Natural killer cell (primary cell): ENCODE data around the gene C19orf67. TPM values are rescaled to one million over a fixed set of nuclear protein-coding genes. Genes with fewer than 3 reads are reported as not detected.

Source experiments
- ATAC-seq, 3 donors: fragments of 150-1000 bp in 2 of 3; fragments of 200-7000 bp in 1 of 3; cut with Tn5 transposase; 1 replicate in 1 of 3; 2 replicates in 2 of 3; pipeline ENCODE4 v1.10.0; 2021; ENCODE audit warnings: mild to moderate bottlenecking in 2 of 3, moderate library complexity in 2 of 3
- DNase-seq, 2 donors: peaks; one replicate each; pipeline versions ENCODE4 v3.0.0 to v3.0.0-alpha.2; 2013 to 2021; ENCODE audit warnings: mixed read lengths in 1 of 2
- H3K27ac ChIP-seq: one replicate; pipeline ENCODE4 v1.5.1; 2013; ENCODE audit warnings: mild to moderate bottlenecking, low read length
- H3K27me3 ChIP-seq: one replicate; pipeline ENCODE4 v1.6.1; 2013; ENCODE audit warnings: low read length; ENCODE audit not compliant: control insufficient read depth, insufficient read depth
- H3K36me3 ChIP-seq: one replicate; pipeline ENCODE4 v1.6.1; 2013; ENCODE audit warnings: low read length; ENCODE audit not compliant: control insufficient read depth, insufficient read depth
- H3K4me1 ChIP-seq: one replicate; pipeline ENCODE4 v1.6.1; 2013; ENCODE audit warnings: low read length; ENCODE audit not compliant: control insufficient read depth, insufficient read depth
- H3K4me3 ChIP-seq: one replicate; pipeline ENCODE4 v1.5.1; 2013; ENCODE audit warnings: low read length
- H3K9me3 ChIP-seq: one replicate; pipeline ENCODE4 v1.6.1; 2013; ENCODE audit warnings: low read length; ENCODE audit not compliant: control insufficient read depth, insufficient read depth
- H3K27ac Mint-ChIP-seq, 2 donors: one replicate each; pipeline ENCODE4 v1.8.0; 2022; ENCODE audit warnings: mild to moderate bottlenecking in 2 of 2, mixed read lengths in 2 of 2, moderate library complexity in 1 of 2
- H3K27me3 Mint-ChIP-seq, 2 donors: one replicate each; pipeline ENCODE4 v1.8.0; 2022; ENCODE audit warnings: low read depth in 2 of 2, mixed read lengths in 2 of 2
- H3K36me3 Mint-ChIP-seq: one replicate; pipeline ENCODE4 v1.8.0; 2022; ENCODE audit warnings: mixed read lengths
- H3K4me1 Mint-ChIP-seq, 2 donors: one replicate each; pipeline ENCODE4 v1.8.0; 2022; ENCODE audit warnings: mixed read lengths in 2 of 2
- H3K4me3 Mint-ChIP-seq: one replicate; pipeline ENCODE4 v1.8.0; 2022; ENCODE audit warnings: mild to moderate bottlenecking, moderate library complexity, mixed read lengths
- H3K9me3 Mint-ChIP-seq, 2 donors: one replicate each; pipeline ENCODE4 v1.8.0; 2022; ENCODE audit warnings: mixed read lengths in 2 of 2
- WGBS: methylation state at CpG from one replicate; pipeline ENCODE4 v1.1.7; 2013; ENCODE audit warnings: missing lambda C conversion rate; ENCODE audit not compliant: insufficient coverage; 5-methylcytosine and 5-hydroxymethylcytosine counted together
- intact Hi-C: fragments of 100-400 bp; cut with micrococcal nuclease; formaldehyde crosslinking; loops from one replicate; pipeline ENCODE4 v1.14.2; 2022
- total RNA-seq, 4 donors: library from RNA; stranded (reverse); fragments of 120-200 nt in 1 of 4; gene quantifications; one replicate each; pipeline versions ENCODE4 v1.2.3 to v1.2.4, GENCODE V29; 2013 to 2022
- TF ChIP-seq, protein P1 (sequence below): fragments of 200-600 bp; IDR thresholded peaks from one replicate; pipeline ENCODE4 v1.8.0; 2022; ENCODE audit warnings: antibody characterized with exemption

The C19orf67 gene
- total RNA-seq, 3 donors from 2014 or later (not counting 1 experiment from before 2014, with no cell fraction given): 0.35 to 0.53 TPM; not detected in 1

- H3K4me1 Mint-ChIP-seq: peaks cover 24 to 41% of the 10 kb centered on the region in 2 donors
- H3K36me3 Mint-ChIP-seq: no peaks in the 10 kb centered on the region
- H3K4me1 ChIP-seq: peaks cover 50% of the 10 kb centered on the region
- H3K9me3 Mint-ChIP-seq: no peaks in the 10 kb centered on the region
- no peaks in the 10 kb centered on the region for H3K36me3 ChIP-seq
- H3K27me3 ChIP-seq: no peaks in the 10 kb centered on the region
- no peaks in the 10 kb centered on the region for H3K27me3 Mint-ChIP-seq
- 89% methylated on average over 18 of the region's 18 CpGs for WGBS
- H3K27ac ChIP-seq: no peak overlapping the region
- H3K4me3 ChIP-seq: no peak overlapping the region
- no peaks in the 10 kb centered on the region for H3K9me3 ChIP-seq
- H3K27ac Mint-ChIP-seq: no peak overlapping the region
- TF ChIP-seq, protein P1, sequence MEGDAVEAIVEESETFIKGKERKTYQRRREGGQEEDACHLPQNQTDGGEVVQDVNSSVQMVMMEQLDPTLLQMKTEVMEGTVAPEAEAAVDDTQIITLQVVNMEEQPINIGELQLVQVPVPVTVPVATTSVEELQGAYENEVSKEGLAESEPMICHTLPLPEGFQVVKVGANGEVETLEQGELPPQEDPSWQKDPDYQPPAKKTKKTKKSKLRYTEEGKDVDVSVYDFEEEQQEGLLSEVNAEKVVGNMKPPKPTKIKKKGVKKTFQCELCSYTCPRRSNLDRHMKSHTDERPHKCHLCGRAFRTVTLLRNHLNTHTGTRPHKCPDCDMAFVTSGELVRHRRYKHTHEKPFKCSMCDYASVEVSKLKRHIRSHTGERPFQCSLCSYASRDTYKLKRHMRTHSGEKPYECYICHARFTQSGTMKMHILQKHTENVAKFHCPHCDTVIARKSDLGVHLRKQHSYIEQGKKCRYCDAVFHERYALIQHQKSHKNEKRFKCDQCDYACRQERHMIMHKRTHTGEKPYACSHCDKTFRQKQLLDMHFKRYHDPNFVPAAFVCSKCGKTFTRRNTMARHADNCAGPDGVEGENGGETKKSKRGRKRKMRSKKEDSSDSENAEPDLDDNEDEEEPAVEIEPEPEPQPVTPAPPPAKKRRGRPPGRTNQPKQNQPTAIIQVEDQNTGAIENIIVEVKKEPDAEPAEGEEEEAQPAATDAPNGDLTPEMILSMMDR: no peak
- intact Hi-C loops: no loop called here
- ATAC-seq: no peak
- peak; percentile 33 to 65 for DNase-seq
- H3K4me3 Mint-ChIP-seq: no peak overlapping the region
Observed at GRCh38 chr19:14113762-14114414, 28.3 kb upstream of the C19orf67 start.

DNA sequence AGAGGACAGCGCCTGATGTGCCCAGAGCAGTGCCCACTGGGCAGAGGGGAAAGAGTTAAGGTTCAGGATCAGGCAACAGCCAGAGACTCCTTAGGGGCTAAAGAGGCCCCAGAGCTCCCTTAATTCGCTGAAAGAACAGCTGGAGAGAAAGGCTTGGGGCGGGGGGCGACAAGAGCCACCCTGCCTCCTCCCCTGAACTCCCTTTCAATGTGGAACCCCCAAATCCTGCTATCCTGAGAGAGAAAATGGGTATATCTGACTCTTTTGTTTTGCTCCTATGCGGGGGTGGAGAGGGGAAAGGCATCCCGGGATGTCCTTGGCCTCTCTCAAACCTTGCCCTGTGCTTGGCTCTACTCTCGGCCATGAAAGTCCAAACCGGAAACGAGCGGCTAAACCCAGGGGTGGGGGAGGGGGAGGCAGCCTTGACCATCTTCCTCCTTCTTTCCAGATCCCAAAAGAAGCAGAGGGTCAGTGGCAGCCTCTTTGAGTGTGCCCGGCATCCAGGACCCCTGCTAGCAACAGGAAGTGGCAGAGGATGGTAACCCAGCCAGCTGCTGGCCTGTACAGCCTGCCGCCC lies 27.3 kb upstream of the C19orf67 start:
- Histone ChIP-seq H3K4me1 (peaks cover 43% of the 10 kb centered on the region), H3K27ac (no peak overlapping the region), H3K9me3 (no peaks in the 10 kb centered on the region), H3K36me3 (peaks cover 2% of the 10 kb centered on the region), H3K4me3 (no peak overlapping the region), H3K27me3 (no peaks in the 10 kb centered on the region)
- no peaks in the 10 kb centered on the region for H3K36me3 Mint-ChIP-seq
- H3K27me3 Mint-ChIP-seq: no peaks in the 10 kb centered on the region
- WGBS: 83% methylated on average over 9 of the region's 12 CpGs
- no peak overlapping the region for H3K4me3 Mint-ChIP-seq
- peaks cover 18 to 35% of the 10 kb centered on the region in 2 donors for H3K4me1 Mint-ChIP-seq
- DNase-seq (no peak), ATAC-seq (no peak)
- H3K9me3 Mint-ChIP-seq: no peaks in the 10 kb centered on the region
- H3K27ac Mint-ChIP-seq: no peak overlapping the region
- intact Hi-C loops: no loop called here
- TF ChIP-seq, protein P1: no peak

DNA sequence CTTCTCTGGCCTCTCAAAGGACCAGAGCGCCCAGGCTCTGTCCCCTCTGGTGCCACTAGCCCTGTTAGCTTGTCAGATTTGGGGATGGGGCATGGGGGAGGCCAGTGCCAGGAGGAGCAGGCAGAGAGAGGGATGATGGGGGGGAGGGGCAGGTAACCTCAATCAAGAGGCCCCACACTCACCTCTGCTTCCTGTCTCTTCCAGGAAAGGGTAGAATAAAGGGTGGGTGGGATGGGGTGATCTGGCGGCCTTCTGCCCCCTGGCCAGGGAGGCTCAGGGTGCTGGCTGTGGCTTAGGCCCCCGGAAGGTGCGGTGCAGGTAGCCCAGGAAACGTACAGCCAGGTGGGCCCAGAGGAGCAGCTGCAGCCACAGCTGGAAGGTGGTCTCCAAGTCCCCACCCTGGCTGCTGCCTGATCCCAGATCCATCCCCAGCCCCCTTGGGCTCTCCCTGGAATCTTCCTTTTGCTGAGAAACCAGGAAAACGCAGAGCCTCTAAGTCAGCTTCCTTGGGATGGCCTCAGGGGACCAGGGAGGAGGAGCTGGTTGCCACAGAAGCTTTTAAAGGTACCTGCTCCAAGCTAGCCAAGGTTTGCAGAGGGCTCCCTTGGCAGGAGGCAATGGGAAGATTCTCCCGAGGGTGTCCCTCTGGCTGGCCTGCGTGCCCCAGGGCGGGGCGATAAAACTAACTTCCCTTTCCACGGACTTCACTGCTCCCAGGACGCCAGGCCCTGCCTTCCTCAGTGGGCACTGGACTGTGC lies 26.6 kb upstream of the C19orf67 start:
- Mint-ChIP-seq H3K27me3 (no peaks in the 10 kb centered on the region), H3K4me3 (no peak overlapping the region), H3K9me3 (no peaks in the 10 kb centered on the region), H3K4me1 (peaks cover 18 to 35% of the 10 kb centered on the region in 2 donors), H3K36me3 (no peaks in the 10 kb centered on the region), H3K27ac (no peak overlapping the region)
- TF ChIP-seq, protein P1: no peak
- WGBS: 86% methylated on average over 12 of the region's 12 CpGs
- H3K4me3 ChIP-seq: no peak overlapping the region
- H3K9me3 ChIP-seq: no peaks in the 10 kb centered on the region
- ATAC-seq (no peak), DNase-seq (no peak)
- intact Hi-C loops: no loop called here
- no peak overlapping the region for H3K27ac ChIP-seq
- H3K36me3 ChIP-seq: peaks cover 2% of the 10 kb centered on the region
- peaks cover 42% of the 10 kb centered on the region for H3K4me1 ChIP-seq
- no peaks in the 10 kb centered on the region for H3K27me3 ChIP-seq
